ENCODE measurements around the gene ENOPH1. TPM values are rescaled to one million over a fixed set of nuclear protein-coding genes. Genes with fewer than 3 reads are reported as not detected.
"Not testable (repeated sequence)": the region's sequence is repeated elsewhere in the genome, so short reads cannot be mapped to it uniquely, and the experiment has no call there.

Gene ENOPH1
- 108 TPM for total RNA-seq

GRCh38 chr4:82430193-82430963 is at the start of gene ENOPH1, which contains the start of gene HNRNPDL:
Gene ENOPH1, plus strand, starts transcription at chr4:82430590. Its CDS starts 240 bp downstream, at chr4:82430830.
Gene HNRNPDL, minus strand, starts transcription at chr4:82430462. Its CDS starts 772 bp downstream, at chr4:82429690.
- FAIRE-seq: no peak
- DNase-seq (ENCODE audit: low spot score in 2 of 2): peak; percentile 96 to 97

DNA sequence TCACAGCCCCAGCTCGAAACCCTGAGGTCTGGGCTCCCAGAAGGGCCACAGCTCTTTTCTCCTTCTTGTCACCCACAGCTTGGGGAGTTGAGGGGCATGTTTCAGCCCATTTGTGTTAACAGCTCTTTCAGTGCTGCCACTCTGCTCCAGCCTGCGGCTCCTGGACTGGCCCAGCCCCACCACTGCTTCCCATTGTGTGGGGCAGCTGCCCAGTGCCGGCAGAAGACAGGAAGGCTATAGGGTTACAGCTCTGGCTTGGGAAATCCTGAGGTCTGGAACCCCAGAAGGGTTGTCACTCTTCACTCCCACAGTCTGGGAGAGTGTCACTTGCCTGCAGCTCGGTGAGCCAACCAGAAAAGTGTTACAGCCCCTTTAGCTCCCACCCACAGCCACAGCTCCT is 49.6 kb upstream of the ENOPH1 start:
- no peak for FAIRE-seq
- DNase-seq (ENCODE audit: low spot score in 2 of 2): no peak

DNA sequence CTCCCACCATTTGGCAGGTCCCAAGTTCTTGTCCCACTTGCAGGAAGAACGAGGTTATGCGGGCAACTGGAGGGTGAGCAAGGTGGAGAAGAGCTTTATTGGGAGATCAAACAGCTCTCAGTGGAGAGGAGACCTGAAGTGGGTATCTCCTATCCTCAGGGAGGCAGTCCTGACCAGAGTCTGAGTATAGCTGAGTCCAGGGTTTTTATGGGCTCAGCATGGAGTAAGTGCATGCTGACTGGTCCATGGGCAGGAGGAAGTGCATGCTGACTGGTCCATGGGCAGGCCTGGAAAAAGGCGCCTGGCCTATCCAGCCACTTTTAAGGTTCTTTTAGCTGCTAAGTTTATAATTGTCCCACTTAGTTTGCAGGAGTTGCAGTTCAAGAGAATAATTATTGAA is 49.2 kb upstream of the ENOPH1 start:
- FAIRE-seq (no peak), DNase-seq (ENCODE audit: low spot score in 2 of 2) (no peak)

GRCh38 chr4:82381661-82382296 is 48.6 kb upstream of the ENOPH1 start:
- DNase-seq (ENCODE audit: low spot score in 2 of 2): no peak
- no peak for FAIRE-seq

- FAIRE-seq (no peak), DNase-seq (ENCODE audit: low spot score in 2 of 2) (no peak)
Measured at GRCh38 chr4:82382751-82383150, 47.6 kb upstream of the ENOPH1 start.

- DNase-seq (ENCODE audit: low spot score in 2 of 2); FAIRE-seq: not testable (repeated sequence)
Measured at GRCh38 chr4:82386312-82386711, 44.1 kb upstream of the ENOPH1 start.

DNA sequence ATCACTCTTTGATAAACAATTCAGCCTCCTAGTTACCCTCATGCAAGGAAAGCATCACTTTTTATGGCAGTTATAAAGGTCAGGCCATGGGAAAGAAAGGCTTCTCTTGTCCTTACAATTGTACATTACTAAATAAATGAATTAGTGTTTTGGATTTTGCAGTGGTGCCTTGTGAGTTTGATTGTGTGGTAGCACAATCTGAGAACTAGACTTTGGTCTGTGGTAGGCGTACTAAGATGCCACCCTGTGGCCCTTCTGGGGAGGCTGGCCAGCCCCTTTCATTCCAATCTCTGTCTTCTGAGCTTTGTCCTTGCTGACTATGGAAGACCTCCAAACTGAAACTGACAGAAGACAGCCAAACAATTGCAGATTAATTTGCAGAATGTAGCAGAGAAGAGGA is 42.0 kb upstream of the ENOPH1 start:
- FAIRE-seq (no peak), DNase-seq (ENCODE audit: low spot score in 2 of 2) (no peak)

DNA sequence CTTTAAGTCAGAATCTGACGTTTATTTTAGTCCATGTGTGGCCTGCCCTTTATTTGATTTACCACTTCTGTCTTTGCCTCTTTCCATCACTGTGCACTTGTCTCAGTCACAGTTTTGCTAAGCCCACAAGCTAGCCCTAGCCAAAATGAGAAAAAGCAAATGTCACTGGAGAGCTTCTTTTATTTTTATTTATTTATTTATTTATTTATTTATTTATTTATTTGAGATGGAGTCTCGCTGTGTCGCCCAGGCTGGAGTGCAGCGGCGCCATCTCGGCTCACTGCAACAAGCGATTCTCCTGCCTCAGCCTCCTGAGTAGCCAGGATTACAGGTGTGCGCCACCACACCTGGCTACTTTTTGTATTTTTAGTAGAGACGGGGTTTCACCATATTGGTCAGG is 40.3 kb upstream of the ENOPH1 start:
- DNase-seq (ENCODE audit: low spot score in 2 of 2); FAIRE-seq: not testable (repeated sequence)

- FAIRE-seq (no peak), DNase-seq (ENCODE audit: low spot score in 2 of 2) (no peak)
Measured at GRCh38 chr4:82394896-82395295, 35.5 kb upstream of the ENOPH1 start.

- no peak for DNase-seq (ENCODE audit: low spot score in 2 of 2)
Measured at GRCh38 chr4:82397527-82397926, 32.9 kb upstream of the ENOPH1 start.

GRCh38 chr4:82398263-82398662 is 32.1 kb upstream of the ENOPH1 start:
- DNase-seq (ENCODE audit: low spot score in 2 of 2): no peak
- FAIRE-seq: no peak

More at GRCh38 chr4:82397527-82397926, 32.9 kb upstream of the ENOPH1 start:
- FAIRE-seq: no peak

GRCh38 chr4:82401600-82401999 is 28.8 kb upstream of the ENOPH1 start:
- no peak for DNase-seq (ENCODE audit: low spot score in 2 of 2)
- FAIRE-seq: no peak

DNA sequence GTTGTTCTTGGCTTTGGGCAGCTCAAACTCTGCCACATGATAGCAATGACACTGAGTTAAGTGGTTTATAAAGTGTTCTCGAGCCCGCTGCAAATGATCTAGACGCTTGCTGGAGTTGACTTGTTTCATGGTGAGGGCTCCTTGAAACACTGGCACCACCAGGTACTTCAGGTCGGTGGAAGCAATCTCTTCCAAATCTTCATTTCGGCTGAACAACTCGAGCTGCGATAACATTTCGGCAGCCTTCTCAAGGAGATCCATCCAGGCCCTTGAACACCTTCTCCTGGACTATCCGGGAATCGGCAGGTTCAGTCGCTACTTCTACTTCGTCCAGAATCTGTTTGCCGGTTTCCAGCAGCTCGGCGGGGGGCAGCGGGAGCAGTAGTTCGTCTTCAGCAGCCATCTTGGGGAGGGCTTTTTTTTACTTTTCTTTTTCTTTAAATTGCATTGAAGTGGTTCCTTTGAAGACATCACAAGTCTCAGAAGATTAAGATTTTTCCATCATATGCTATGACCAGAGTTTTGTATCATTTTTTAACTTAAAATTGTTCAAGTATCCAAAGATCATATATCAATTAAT is 28.1 kb upstream of the ENOPH1 start:
- FAIRE-seq: no peak
- no peak for DNase-seq (ENCODE audit: low spot score in 2 of 2)

GRCh38 chr4:82403725-82404124 is 26.7 kb upstream of the ENOPH1 start:
- no peak for DNase-seq (ENCODE audit: low spot score in 2 of 2)

DNA sequence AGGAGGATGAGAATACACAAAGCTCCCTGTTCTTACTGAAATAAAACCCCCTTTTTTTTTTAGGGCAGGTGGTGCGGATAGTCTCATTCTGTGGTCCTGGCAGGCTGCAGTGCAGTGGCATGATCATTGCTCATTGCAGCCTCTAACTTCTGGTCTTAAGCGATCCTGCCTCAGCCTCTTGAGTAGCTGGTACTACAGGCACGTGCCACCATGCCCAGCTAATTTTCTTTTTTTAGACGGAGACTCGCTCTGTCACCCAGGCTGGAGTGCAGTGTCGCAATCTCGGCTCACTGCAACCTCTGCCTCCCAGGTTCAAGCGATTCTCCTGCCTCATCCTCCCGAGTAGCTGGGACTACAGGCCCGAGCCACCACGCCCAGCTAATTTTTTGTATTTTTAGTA is 15.3 kb upstream of the ENOPH1 start:
- not testable (repeated sequence) for FAIRE-seq; DNase-seq (ENCODE audit: low spot score in 2 of 2)

More at GRCh38 chr4:82403725-82404124, 26.7 kb upstream of the ENOPH1 start:
- no peak for FAIRE-seq

DNA sequence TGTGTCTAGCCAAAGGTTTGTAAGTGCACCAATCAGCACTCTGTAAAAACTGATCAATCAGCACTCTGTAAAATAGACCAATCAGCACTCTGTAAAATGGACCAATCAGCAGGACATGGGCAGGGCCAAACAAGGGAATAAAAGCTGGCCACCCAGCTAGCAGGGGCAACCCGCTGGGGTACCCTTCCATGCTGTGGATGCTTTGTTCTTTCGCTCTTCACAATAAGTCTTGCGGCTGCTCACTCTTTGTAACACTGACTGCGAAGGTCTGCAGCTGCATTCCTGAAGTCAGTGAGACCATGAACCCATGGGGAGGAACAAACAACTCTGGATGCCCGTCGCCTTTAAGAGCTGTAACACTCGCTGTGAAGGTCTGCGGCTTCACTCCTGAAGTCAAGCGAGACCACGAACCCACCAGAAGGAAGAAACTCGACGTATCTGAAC is 14.4 kb upstream of the ENOPH1 start:
- no peak for FAIRE-seq
- no peak for DNase-seq (ENCODE audit: low spot score in 2 of 2)

GRCh38 chr4:82419451-82419850 is 10.9 kb upstream of the ENOPH1 start:
- DNase-seq (ENCODE audit: low spot score in 2 of 2) (no peak), FAIRE-seq (no peak)

DNA sequence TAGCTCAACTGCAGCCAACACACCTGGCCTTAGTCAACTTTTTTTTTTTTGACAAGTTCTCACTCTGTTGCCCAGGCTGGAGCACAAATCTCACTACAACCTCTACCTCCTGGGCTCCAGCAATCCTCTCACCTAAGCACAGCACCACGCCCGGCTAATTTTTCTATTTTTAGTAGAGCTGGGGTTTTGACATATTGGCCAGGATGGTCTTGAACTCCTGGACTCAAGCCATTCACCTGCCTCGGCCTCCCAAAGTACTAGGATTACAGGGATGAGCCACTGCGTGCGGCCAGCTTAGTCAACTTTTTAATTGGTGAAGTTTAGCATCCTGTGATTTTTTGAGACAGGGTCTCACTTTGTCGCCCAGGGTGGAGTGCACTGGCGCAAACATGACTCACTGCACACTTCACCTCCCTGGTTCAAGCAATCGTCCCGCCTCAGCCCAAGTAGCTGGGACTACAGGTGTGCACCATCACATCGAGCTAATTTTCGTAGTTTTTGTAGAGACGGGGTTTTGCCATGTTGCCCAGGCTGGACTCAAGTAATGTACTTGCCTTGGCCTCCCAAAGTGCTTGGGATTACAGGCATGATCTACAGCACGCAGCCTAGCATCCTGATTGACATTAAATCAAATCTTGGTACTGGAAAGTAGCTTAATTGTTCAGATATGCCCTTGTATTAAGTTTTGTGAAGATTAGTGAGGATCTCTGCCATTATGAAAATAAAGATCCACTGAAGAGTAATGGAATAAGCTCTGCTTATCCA is 8.4 kb upstream of the ENOPH1 start:
- FAIRE-seq: no peak
- DNase-seq (ENCODE audit: low spot score in 2 of 2): no peak

DNA sequence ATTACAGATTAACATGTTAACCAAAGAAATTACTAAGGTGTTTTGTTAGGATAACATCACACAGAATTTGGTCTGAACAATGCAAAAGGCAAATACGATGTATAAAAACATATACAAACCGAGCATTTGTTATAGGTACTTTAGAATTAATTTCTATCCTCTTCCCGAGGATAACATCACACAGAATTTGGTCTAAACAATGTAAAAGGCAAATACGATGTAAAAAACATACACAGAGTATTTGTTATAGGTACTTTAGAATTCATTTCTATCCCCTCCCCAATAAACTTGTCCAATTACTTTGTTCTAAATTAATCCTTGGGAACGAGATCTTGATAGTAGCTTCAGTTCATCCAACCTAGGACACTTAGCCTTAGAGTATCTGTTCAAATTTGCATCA is 7.8 kb upstream of the ENOPH1 start:
- FAIRE-seq (no peak), DNase-seq (ENCODE audit: low spot score in 2 of 2) (no peak)

DNA sequence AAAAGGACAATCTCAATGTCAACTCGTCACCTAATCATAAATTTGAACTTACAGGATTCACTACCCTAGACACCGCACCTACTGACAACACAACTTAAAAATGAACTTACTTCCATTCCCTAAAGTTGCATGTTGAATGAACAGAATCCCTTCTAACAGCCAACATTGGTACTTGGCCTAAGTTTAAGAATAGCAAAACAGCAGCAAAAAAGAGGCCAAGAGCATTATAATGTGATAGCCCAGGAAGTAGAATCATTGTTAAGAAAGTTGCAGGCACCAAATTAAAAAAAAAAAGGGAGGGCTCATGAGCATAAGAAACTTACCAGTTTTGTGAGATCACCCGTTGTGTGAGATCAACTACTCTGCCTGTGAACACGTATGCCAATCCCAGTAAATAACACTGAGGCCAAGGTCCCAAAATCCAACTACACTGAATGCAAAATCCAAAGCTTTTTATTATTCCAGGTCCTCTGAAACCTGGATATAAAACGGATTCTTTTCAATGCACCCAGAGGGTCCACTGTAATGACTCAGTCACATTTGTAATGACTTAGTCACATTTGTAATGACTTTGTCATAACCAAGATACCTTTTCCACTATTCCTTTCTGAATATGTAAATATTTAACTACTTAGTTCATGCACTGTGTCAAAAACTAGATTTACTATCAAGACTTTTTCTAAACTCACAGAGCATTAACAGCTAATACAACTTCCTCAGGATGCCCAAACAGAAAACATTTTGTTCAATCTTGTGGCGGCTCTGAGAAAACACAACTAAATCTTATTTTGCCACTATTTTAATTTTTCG is 6.9 kb upstream of the ENOPH1 start:
- DNase-seq (ENCODE audit: low spot score in 2 of 2) (no peak), FAIRE-seq (no peak)

Data from frontal cortex (tissue), 4 donors.